Adrenal gland (tissue), 12 donors: ENCODE measurements around the gene CCDC192. TPM values are rescaled to one million over a fixed set of nuclear protein-coding genes. Genes with fewer than 3 reads are reported as not detected.
A peak's percentile ranks its signal among the peaks of the same experiment; 100 is the strongest.

Source experiments
- DNase-seq, 7 donors: peaks; one replicate each; pipeline ENCODE4 v3.0.0-alpha.2; 2019 to 2020
- H3K27ac ChIP-seq, 5 donors: fragments of 200-600 bp; sonication (generic) in 4 of 5; 1 replicate in 3 of 5; 2 replicates in 2 of 5; pipeline versions ENCODE4 v1.5.1 to v1.8.0; 2016 to 2020; ENCODE audit warnings: mild to moderate bottlenecking in 1 of 5
- H3K27me3 ChIP-seq: fragments of 200-600 bp; 2 replicates; pipeline ENCODE4 v1.8.0; 2021
- H3K36me3 ChIP-seq, 2 donors: fragments of 200-600 bp; replicated peaks in 1 of 2; 1 replicate in 1 of 2; 2 replicates in 1 of 2; pipeline versions ENCODE4 v1.5.1 to v1.8.0; 2018 to 2022
- H3K4me1 ChIP-seq, 2 donors: fragments of 200-600 bp; replicated peaks in 1 of 2; 1 replicate in 1 of 2; 2 replicates in 1 of 2; pipeline versions ENCODE4 v1.5.1 to v1.8.0; 2018 to 2021
- H3K4me3 ChIP-seq, 4 donors: fragments of 200-600 bp; sonication (generic) in 3 of 4; one replicate each; pipeline ENCODE4 v1.5.1; 2016 to 2018
- H3K9me3 ChIP-seq, 3 donors: fragments of 200-600 bp; sonication (generic) in 1 of 3; replicated peaks in 1 of 3; 1 replicate in 2 of 3; 2 replicates in 1 of 3; pipeline versions ENCODE4 v1.5.1 to v1.8.0; 2016 to 2021
- CTCF ChIP-seq, 6 experiments: fragments of 450-650 bp in 4 of 6; fragments of 200-600 bp in 2 of 6; sonication (generic) in 1 of 6; IDR thresholded peaks; 1 replicate in 5 of 6; 2 replicates in 1 of 6; pipeline versions ENCODE4 v1.5.1 to v1.8.0; 2016 to 2021; ENCODE audit warnings: antibody characterized with exemption in 6 of 6, mild to moderate bottlenecking in 2 of 6, moderate library complexity in 1 of 6
- POLR2A ChIP-seq, 2 donors: fragments of 450-650 bp; IDR thresholded peaks; one replicate each; pipeline ENCODE4 v1.6.1; 2017; ENCODE audit warnings: antibody characterized with exemption in 2 of 2, mild to moderate bottlenecking in 2 of 2, moderate library complexity in 1 of 2
- WGBS, 4 donors: extraction: QIAGEN DNeasy Blood & Tissue Kit in 2 of 4; methylation state at CpG; one replicate each; pipeline versions ENCODE4 v1.1.5 to v1.1.7; 2013 to 2017; 5-methylcytosine and 5-hydroxymethylcytosine counted together
- intact Hi-C, 2 donors: fragments of 100-400 bp; cut with DNase I; formaldehyde crosslinking; loops; one replicate each; pipeline versions ENCODE4 v1.14.1 to v1.15.0; 2022 to 2023
- polyA plus RNA-seq, 3 donors: library from polyadenylated mRNA; stranded (reverse); fragments of 200-250 nt in 2 of 3; fragments of 350-450 nt in 1 of 3; fragmentation: Illumina TruSeq in 1 of 3; extraction: RNeasy Lipid Tissue Mini Kit (QIAGEN cat#74804) in 1 of 3; gene quantifications; one replicate each; pipeline ENCODE4 v1.2.3, GENCODE V29; 2013 to 2014
- total RNA-seq, 9 donors: library from RNA; depleted of rRNA in 4 of 9; stranded (reverse); fragments of >200 nt in 4 of 9; fragments of 120-200 nt in 1 of 9; fragmentation: NEBNext Ultra II Directional in 1 of 9; extraction: Animal tissue kit (Norgen Biotek cat#: 25700) in 1 of 9; gene quantifications; one replicate each; pipeline versions ENCODE4 v1.1.0 to v1.2.4, GENCODE V29; 2013 to 2023
- donor health status: healthy with polysubstance abuse.
- donor health status: Bipolar disorder and iron deficiency.
- donor health status: DM: yes; HTN: yes; CAD: no.
- donor health status: DM: no; HTN: no; CAD: no.
- donor health status: DM: no; HTN: no; CAD: no.
- donor health status: DM: yes; HTN: yes; CAD: no.

Gene CCDC192
- total and polyA plus RNA-seq, 12 donors: 0.35 to 0.56 (median 0.46) TPM; not detected in 8

GRCh38 chr5:127834554-127834953 is 131.4 kb downstream of the CCDC192 start:
- Histone ChIP-seq H3K9me3 (no peaks in the 10 kb centered on the region), H3K27ac (no peak overlapping the region), H3K36me3 (no peaks in the 10 kb centered on the region), H3K4me3 (no peak overlapping the region), H3K4me1 (no peaks in the 10 kb centered on the region), H3K27me3 (no peaks in the 10 kb centered on the region)
- intact Hi-C loops: no loop called here
- WGBS, 4 donors: 81 to 86% (median 85%) methylated on average over 5 of the region's 5 CpGs
- DNase-seq: no peak
- TF ChIP-seq POLR2A (IDR thresholded peaks at IDR 0.05) (no peak), CTCF (IDR thresholded peaks at IDR 0.05) (no peak)

- Histone ChIP-seq H3K36me3 (no peaks in the 10 kb centered on the region), H3K9me3 (no peaks in the 10 kb centered on the region), H3K4me3 (no peak overlapping the region), H3K4me1 (no peaks in the 10 kb centered on the region), H3K27ac (no peak overlapping the region), H3K27me3 (no peaks in the 10 kb centered on the region)
- intact Hi-C loops: no loop called here
- peak in 1 of 7 donors; percentile 16 for DNase-seq
- WGBS, 4 donors: 64 to 81% (median 70%) methylated on average over 3 of the region's 3 CpGs
- no peak for TF ChIP-seq CTCF (IDR thresholded peaks at IDR 0.05)
- TF ChIP-seq POLR2A (IDR thresholded peaks at IDR 0.05): no peak
Observed at GRCh38 chr5:127838661-127839060, 135.5 kb downstream of the CCDC192 start.

- Histone ChIP-seq H3K4me1 (no peaks in the 10 kb centered on the region), H3K4me3 (no peak overlapping the region), H3K27ac (no peak overlapping the region), H3K9me3 (no peaks in the 10 kb centered on the region), H3K27me3 (no peaks in the 10 kb centered on the region), H3K36me3 (no peaks in the 10 kb centered on the region)
- intact Hi-C loops: no loop called here
- no peak for DNase-seq
- TF ChIP-seq POLR2A (IDR thresholded peaks at IDR 0.05) (no peak), CTCF (IDR thresholded peaks at IDR 0.05) (no peak)
Observed at GRCh38 chr5:127839072-127839471, 135.9 kb downstream of the CCDC192 start.

- Histone ChIP-seq H3K27ac (no peak overlapping the region), H3K36me3 (no peaks in the 10 kb centered on the region), H3K27me3 (no peaks in the 10 kb centered on the region), H3K9me3 (no peaks in the 10 kb centered on the region), H3K4me3 (no peak overlapping the region), H3K4me1 (no peaks in the 10 kb centered on the region)
- DNase-seq: no peak
- 61 to 69% (median 67%) methylated on average over 2 of the region's 2 CpGs for WGBS, 4 donors
- TF ChIP-seq POLR2A (IDR thresholded peaks at IDR 0.05) (no peak), CTCF (IDR thresholded peaks at IDR 0.05) (no peak)
- intact Hi-C loops: no loop called here
Observed at GRCh38 chr5:127839496-127840197, 136.5 kb downstream of the CCDC192 start.
